RWPE1 (cell line): Measurements from ENCODE around the gene SLC16A1.
"Not testable (repeated sequence)": the region's sequence is repeated elsewhere in the genome, so short reads cannot be mapped to it uniquely, and the experiment has no call there.

Experiments
- CTCF ChIA-PET: fragments of 350-600 bp; sonication (Branson Sonifier 250); formaldehyde crosslinking; extraction: SDS; loops from one replicate; lab custom pipeline; 2021; lab: Yijun Ruan, JAX
- POLR2A ChIA-PET: fragments of 400-600 bp; formaldehyde crosslinking; extraction: SDS; loops from one replicate; lab custom pipeline; 2020; ENCODE audit warnings: antibody characterized with exemption; ENCODE audit not compliant: low non-redundant PET; lab: Yijun Ruan, JAX
- DNase-seq: peaks from one replicate; pipeline ENCODE4 v3.0.0; 2012; ENCODE audit warnings: low spot score
- H3K27ac ChIP-seq: fragments of 450-650 bp; 2 replicates; pipeline ENCODE4 v1.5.1; 2017
- CTCF ChIP-seq: fragments of 450-650 bp; conservative IDR thresholded peaks from 2 replicates; pipeline ENCODE4 v1.5.1; 2017; ENCODE audit warnings: low read depth, mild to moderate bottlenecking

The SLC16A1 gene

GRCh38 chr1:112971006-112971405 lies 15.0 kb upstream of the SLC16A1 start:
- no peak for DNase-seq
- ChIA-PET CTCF (no interaction called here), POLR2A (no interaction called here)
- no peak overlapping the region for H3K27ac ChIP-seq
- no peak for TF ChIP-seq CTCF

- no peak for TF ChIP-seq CTCF
- ChIA-PET CTCF (interaction anchor here (0.7 kb wide), 1 partner anchor 1846 kb away, joined by 4 read pairs; no protein-coding TSS in a partner anchor), POLR2A (interaction anchor here (0.6 kb wide), 1 partner anchor 27 kb away, joined by 3 read pairs; no protein-coding TSS in a partner anchor)
- H3K27ac ChIP-seq: no peak overlapping the region
- DNase-seq: no peak
These were observed 8.4 kb upstream of the SLC16A1 start for GRCh38 chr1:112964347-112964746.

- ChIA-PET POLR2A (no interaction called here), CTCF (interaction anchor here (0.6 kb wide), 1 partner anchor 828 kb away, joined by 5 read pairs; no protein-coding TSS in a partner anchor)
- no peak for DNase-seq
- no peak overlapping the region for H3K27ac ChIP-seq
- TF ChIP-seq CTCF: no peak
These were observed 5.1 kb upstream of the SLC16A1 start for GRCh38 chr1:112961072-112961471.

DNA sequence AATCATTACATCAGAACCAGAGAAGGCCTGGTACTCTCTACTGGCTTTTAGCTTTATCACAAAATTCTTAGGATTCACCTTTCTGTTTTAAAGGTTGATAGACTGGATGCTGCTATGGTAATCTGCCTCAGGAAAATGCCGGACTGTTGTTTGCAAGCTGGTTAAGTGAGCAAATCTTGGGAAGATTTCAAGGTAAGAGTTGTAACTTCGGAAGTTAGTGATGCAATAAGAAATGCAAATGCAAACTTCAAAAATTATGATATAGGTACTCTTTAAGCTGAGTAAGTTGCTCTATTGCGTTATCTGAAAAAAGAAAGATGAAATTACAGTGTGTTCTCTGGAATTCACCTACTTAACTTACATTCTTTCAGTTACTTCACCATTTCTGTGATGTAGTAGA lies 4.4 kb upstream of the SLC16A1 start:
- no peak for DNase-seq
- ChIA-PET POLR2A (no interaction called here), CTCF (no interaction called here)
- TF ChIP-seq CTCF: no peak
- no peak overlapping the region for H3K27ac ChIP-seq

DNA sequence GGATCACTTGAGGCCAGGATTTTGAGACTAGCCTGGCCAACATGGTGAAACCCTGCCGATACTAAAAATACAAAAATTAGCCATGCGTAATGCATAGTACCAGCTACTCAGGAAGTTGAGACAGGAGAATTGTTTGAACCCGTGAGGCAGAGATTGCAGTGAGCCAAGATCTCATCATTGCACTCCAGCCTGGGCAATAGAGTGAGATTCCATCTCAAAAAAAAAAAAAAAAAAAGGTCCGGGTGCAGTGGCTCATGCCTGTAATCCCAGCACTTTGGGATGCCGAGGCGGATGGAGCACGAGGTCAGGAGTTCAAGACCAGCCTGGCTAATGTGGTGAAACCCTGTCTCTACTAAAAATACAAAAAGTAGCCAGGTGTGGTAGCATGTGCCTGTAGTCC lies 2.2 kb upstream of the SLC16A1 start:
- DNase-seq: not testable (repeated sequence)
- ChIA-PET POLR2A (interaction anchor here (0.6 kb wide), 1 partner anchor 32 kb away, joined by 6 read pairs; no protein-coding TSS in a partner anchor), CTCF (interaction anchor here (0.7 kb wide), 1 partner anchor 57 kb away, joined by 3 read pairs; no protein-coding TSS in a partner anchor)
- H3K27ac ChIP-seq: peak overlapping the region; percentile 62

- TF ChIP-seq CTCF: no peak
- peak overlapping the region; percentile 93 for H3K27ac ChIP-seq
- CTCF ChIA-PET: interaction anchor here (0.6 to 0.7 kb wide), 3 partner anchors 20 to 115 kb away, joined by 3 to 5 read pairs (median 4); partner anchors contain the start of gene LRIG2
- peak; percentile 89 for DNase-seq
- POLR2A ChIA-PET: no interaction called here
These were observed 1.3 kb upstream of the SLC16A1 start for GRCh38 chr1:112957133-112957812.

GRCh38 chr1:112956544-112957132 lies 642 bp upstream of the SLC16A1 start:
- ChIA-PET CTCF (interaction anchor here (1.0 kb wide), 1 partner anchor 147 kb away, joined by 3 read pairs; no protein-coding TSS in a partner anchor), POLR2A (interaction anchor here (0.8 to 1.3 kb wide), 4 partner anchors 21 to 89 kb away, joined by 3 to 8 read pairs (median 4); no protein-coding TSS in a partner anchor)
- no peak for TF ChIP-seq CTCF
- no peak for DNase-seq
- H3K27ac ChIP-seq: peak overlapping the region; percentile 93
